ENCODE data around the gene KLF11. TPM values are rescaled to one million over a fixed set of nuclear protein-coding genes. Genes with fewer than 3 reads are reported as not detected.
A peak's percentile ranks its signal among the peaks of the same experiment; 100 is the strongest.

Gene KLF11
- 10 to 100 TPM; 20.1 to 57.2 (median 33.6) TPM for total RNA-seq

- Histone ChIP-seq H3K36me3 (peaks cover 0 to 24% of the 10 kb centered on the region in 2 donors), H3K4me3 (peak within 1 kb of the TSS; percentile 47 to 79), H3K4me1 (peaks cover 0 to 88% (median 61%) of the 10 kb centered on the region in 3 donors), H3K27me3 (no peaks in the 10 kb centered on the region), H3K27ac (peak within 1 kb of the TSS; percentile 87 to 99 (median 95)), H3K9me3 (no peaks in the 10 kb centered on the region)
- WGBS, 2 donors (ENCODE audit: low coverage in 1 of 2): no CpG with 5 or more reads among the region's 104 CpGs
- TF ChIP-seq EP300 (IDR thresholded peaks at IDR 0.05): no peak
- TF ChIP-seq POLR2A (IDR thresholded peaks at IDR 0.05): peak; percentile 61 to 92
- peak in 1 of 4 experiments; percentile 24 for TF ChIP-seq CTCF (IDR thresholded peaks at IDR 0.05)
- TF ChIP-seq POLR2AphosphoS5 (IDR thresholded peaks at IDR 0.05): peak; percentile 70
- ATAC-seq: peak; percentile 85
Observed at GRCh38 chr2:10043256-10043905, at the start of gene KLF11. KLF11 (plus strand) TSS chr2:10043550; CDS start chr2:10043717, 167 bp downstream.

GRCh38 chr2:9994462-9994861 is 48.9 kb upstream of the KLF11 start:
- no peaks in the 10 kb centered on the region for H3K36me3 ChIP-seq
- no peak overlapping the region for H3K27ac ChIP-seq
- WGBS, 2 donors (ENCODE audit: low coverage in 1 of 2): 96 to 97% methylated on average over 4 to 11 of the region's 11 CpGs

GRCh38 chr2:9995059-9995458 is 48.3 kb upstream of the KLF11 start:
- Histone ChIP-seq H3K4me1 (peaks cover 0 to 26% (median 0%) of the 10 kb centered on the region in 3 donors), H3K36me3 (no peaks in the 10 kb centered on the region), H3K9me3 (no peaks in the 10 kb centered on the region), H3K27ac (no peak overlapping the region), H3K4me3 (no peak overlapping the region), H3K27me3 (no peaks in the 10 kb centered on the region)
- ATAC-seq: no peak
- WGBS, 2 donors (ENCODE audit: low coverage in 1 of 2): 90 to 100% methylated on average over 3 of the region's 5 CpGs
- TF ChIP-seq POLR2A (IDR thresholded peaks at IDR 0.05) (no peak), CTCF (IDR thresholded peaks at IDR 0.05) (no peak), POLR2AphosphoS5 (IDR thresholded peaks at IDR 0.05) (no peak), EP300 (IDR thresholded peaks at IDR 0.05) (no peak)

More at GRCh38 chr2:9994462-9994861, 48.9 kb upstream of the KLF11 start:
- Histone ChIP-seq H3K9me3 (no peaks in the 10 kb centered on the region), H3K4me1 (peaks cover 0 to 26% (median 0%) of the 10 kb centered on the region in 3 donors), H3K27me3 (no peaks in the 10 kb centered on the region), H3K4me3 (no peak overlapping the region)
- TF ChIP-seq POLR2A (IDR thresholded peaks at IDR 0.05): no peak
- TF ChIP-seq EP300 (IDR thresholded peaks at IDR 0.05): no peak
- no peak for TF ChIP-seq CTCF (IDR thresholded peaks at IDR 0.05)
- no peak for TF ChIP-seq POLR2AphosphoS5 (IDR thresholded peaks at IDR 0.05)
- no peak for ATAC-seq

- Histone ChIP-seq H3K27me3 (no peaks in the 10 kb centered on the region), H3K36me3 (no peaks in the 10 kb centered on the region), H3K27ac (no peak overlapping the region), H3K4me3 (no peak overlapping the region), H3K9me3 (no peaks in the 10 kb centered on the region), H3K4me1 (peaks cover 0 to 26% (median 0%) of the 10 kb centered on the region in 3 donors)
- TF ChIP-seq CTCF (IDR thresholded peaks at IDR 0.05) (no peak), EP300 (IDR thresholded peaks at IDR 0.05) (no peak), POLR2AphosphoS5 (IDR thresholded peaks at IDR 0.05) (no peak), POLR2A (IDR thresholded peaks at IDR 0.05) (no peak)
- 80 to 83% methylated on average over 5 to 7 of the region's 7 CpGs for whole genome bisulfite sequencing, 2 donors (ENCODE audit: low coverage in 1 of 2)
- no peak for ATAC-seq
Observed at GRCh38 chr2:9996321-9996720, 47.0 kb upstream of the KLF11 start.

- no peak for ATAC-seq
- no peak for TF ChIP-seq CTCF (IDR thresholded peaks at IDR 0.05)
- TF ChIP-seq EP300 (IDR thresholded peaks at IDR 0.05): no peak
- no peak for TF ChIP-seq POLR2AphosphoS5 (IDR thresholded peaks at IDR 0.05)
- TF ChIP-seq POLR2A (IDR thresholded peaks at IDR 0.05): no peak
- 79 to 80% methylated on average over 4 of the region's 7 CpGs for WGBS, 2 donors (ENCODE audit: low coverage in 1 of 2)
- Histone ChIP-seq H3K27me3 (no peaks in the 10 kb centered on the region), H3K4me3 (no peak overlapping the region), H3K9me3 (no peaks in the 10 kb centered on the region), H3K4me1 (peaks cover 0 to 10% (median 0%) of the 10 kb centered on the region in 3 donors), H3K27ac (no peak overlapping the region), H3K36me3 (no peaks in the 10 kb centered on the region)
Observed at GRCh38 chr2:9997936-9998335, 45.4 kb upstream of the KLF11 start.

Data from gastroesophageal sphincter (tissue), 4 donors.